GM12892 (cell line): Measurements from ENCODE around the gene OXNAD1.

ENCODE experiments used
- POLR2A ChIP-seq: IDR thresholded peaks from 2 replicates; pipeline ENCODE4 v1.6.1; 2011; ENCODE audit warnings: low read depth, low read length, control low read depth
- POLR2AphosphoS5 ChIP-seq: IDR thresholded peaks from 2 replicates; pipeline ENCODE4 v1.6.1; 2011; ENCODE audit warnings: low read depth, low read length, control low read depth

DNA sequence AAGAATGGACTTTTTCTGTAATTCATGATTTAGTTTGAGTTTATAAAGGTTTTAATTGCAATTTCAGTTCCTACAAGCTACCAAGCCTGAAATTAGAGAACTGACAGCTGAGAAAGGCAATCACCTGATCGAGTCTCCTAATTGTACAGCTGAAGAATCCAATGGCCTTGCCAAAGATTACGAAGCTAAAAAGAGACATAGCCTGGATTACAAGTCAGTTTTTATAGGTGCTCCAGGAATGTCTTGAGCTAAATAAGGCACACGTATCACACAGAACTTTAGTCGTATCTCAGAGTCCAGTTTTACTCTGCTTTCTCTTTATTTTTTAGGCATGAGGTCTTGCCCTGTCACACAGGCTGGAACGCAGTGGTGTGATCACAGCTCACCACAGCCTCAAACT lies 6.8 kb upstream of the OXNAD1 start:
- no peak for TF ChIP-seq POLR2A
- no peak for TF ChIP-seq POLR2AphosphoS5
